ENCODE data around the gene FAM120A.

GRCh38 chr9:93606187-93606586 lies 154.7 kb downstream of the FAM120A start:
- TF ChIP-seq CTCF (IDR thresholded peaks at IDR 0.05) (no peak), POLR2A (IDR thresholded peaks at IDR 0.05) (no peak)

All from upper lobe of left lung (tissue), 4 donors.